GM21526 (cell line): ENCODE data around the gene NHS.

ENCODE experiments used
- ATAC-seq: cut with Tn5 transposase; IDR thresholded peaks from one replicate; pipeline ENCODE4 v1.9.1; 2021; ENCODE audit warnings: moderate library complexity; ENCODE audit not compliant: unreplicated experiment, low FRiP score

Gene NHS

DNA sequence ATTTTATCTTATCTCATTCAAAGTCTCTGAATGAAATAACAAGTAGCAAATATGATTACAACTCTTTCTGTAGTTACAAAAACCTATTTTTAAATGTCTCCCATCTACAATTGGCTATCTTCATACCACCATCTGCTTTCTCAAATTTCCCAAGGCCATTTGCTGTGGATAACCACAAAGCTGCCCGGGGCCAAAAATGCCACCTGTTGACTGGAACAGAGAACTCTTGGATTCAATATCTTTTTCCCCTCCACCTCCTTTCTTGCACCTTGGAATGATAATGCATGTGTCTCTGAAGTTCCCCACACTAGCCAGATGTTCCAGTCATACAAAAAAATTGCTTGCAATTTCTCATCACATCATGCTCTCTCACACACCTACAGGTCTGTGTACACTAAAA is 269.0 kb downstream of the NHS start:
- no peak for ATAC-seq

DNA sequence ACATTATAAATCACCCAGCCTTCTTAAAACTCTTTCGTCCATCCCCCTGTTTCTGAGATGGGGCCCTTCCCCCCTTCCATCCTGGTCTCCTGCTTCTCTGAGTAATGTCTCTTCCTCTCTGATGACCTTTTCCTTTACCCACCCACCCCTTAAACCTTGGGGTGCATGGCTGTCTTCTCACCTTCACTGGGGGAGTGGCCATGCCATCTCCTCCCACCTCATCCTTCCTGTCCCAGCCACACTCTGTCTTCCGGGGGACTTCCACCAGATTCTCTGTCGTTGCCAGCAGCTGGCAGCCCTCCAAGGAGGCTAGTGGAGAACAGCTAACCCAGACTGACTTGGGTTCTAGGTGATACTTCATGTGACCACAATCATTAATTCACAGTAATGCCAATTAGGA is 279.1 kb downstream of the NHS start:
- no peak for ATAC-seq

DNA sequence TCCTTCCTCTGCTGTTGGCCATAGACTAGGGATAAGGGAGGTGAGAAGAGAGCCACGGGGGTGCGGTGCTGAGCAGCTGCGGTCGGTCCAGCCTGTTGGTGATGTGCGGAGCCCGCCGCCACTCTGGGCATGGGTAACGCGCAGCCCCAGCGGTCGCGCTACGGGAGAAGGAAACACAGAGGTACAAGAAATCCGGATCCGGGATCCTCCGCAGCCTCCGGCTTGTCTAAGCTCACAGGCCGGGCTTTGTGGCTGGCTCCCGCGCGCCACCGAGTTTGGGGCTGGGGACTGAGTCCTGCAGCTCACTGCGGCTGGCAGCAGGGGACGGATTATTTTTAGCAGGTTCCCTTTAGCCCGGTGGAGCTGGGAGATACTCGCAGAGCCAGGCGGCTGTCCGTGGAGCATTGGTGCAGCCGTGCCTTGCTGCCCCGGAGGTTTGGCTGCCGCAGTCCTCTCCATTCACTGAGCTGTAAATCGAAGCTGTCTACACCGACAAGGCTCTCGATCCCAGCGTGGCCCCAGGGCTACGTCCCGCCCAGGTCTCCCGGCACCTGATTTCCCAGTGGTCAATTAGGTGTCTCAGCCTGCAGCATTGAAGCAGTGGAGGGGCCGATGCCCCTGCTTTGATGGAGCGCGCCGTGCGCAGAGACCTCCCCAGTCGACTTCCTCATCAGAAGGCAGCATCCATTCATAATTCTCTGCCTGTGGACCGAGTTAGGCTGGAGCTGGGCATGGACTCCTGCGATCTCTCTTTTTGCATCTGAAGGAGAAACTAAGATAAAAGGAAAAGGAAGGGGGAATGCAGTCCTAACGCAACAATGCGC is 280.4 kb downstream of the NHS start:
- ATAC-seq = no peak

DNA sequence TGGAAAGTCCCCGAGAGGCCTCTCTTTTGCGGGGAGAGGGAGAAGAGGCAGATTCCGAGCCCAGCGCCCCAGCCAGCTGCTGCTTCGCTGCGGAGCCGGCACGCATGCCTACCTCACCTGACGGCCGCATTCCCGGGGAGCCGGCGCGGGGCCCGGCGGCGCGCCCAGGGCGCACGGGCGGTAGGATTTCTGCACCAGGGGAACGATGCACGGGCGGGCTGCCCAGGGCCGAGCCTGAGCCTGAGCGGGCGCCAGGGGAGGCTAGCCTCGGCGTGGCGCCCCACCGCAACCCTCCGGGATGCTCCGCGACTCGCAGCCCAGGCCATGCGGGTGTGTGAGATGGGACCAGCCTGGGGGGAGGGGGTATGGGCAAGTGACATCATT is 281.0 kb downstream of the NHS start:
- ATAC-seq = no peak

DNA sequence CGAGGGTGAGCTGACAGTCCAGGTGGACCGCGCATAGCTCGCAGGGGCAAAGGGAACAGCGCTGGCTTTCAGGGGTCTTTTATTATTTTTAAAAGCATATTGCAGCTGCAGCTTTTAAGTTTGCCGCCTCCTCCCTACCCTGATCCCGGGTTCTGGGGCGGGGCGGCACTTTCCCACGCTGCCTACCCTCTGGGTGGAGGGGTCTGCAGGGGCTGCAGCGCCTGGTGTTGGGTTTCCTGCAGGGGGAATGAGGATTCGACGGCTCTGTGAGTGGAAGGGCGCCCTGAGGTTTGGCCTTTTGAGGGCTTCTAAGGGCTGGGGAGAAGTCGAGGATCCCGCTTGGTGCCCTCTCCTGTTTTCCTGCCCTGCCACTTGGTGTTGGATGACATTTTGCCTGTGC is 281.6 kb downstream of the NHS start:
- no peak for ATAC-seq

DNA sequence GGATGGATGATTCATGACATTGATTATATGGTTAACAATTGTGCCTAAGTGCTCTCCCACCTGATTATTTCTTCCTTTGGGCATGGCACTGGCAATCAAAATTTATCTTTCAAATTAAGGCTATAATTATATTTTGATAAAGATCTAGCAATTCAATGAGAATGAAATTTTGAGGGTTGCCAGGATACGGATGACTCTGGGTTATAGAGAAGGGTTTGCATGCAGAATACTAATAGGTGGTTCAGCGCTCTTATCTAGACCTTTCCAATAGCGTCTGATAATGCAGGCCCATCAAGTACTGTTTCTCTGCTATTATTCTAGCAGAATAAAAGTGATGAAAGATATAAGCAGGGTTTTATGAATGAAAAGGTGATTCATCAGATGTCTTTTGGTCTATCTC is 287.4 kb downstream of the NHS start:
- no peak for ATAC-seq

DNA sequence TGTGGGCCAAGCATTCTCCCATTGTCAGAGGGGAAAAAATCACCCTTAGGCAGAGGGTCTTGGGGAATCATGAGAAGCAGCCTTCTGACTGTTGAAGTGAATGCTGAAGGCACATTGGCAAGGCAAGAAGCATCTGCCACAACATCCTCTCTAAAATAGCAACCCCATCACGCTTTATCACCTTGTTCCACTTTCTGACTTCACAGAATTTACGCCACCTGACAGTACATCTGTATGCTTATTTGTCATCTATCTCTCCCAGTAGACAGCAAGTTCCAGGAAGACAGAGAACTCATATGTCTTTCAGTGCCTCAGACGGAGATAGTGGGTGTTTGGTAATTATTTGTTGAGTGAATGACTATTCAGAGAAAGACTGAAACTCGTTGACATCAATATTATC is 293.9 kb downstream of the NHS start:
- ATAC-seq = no peak

DNA sequence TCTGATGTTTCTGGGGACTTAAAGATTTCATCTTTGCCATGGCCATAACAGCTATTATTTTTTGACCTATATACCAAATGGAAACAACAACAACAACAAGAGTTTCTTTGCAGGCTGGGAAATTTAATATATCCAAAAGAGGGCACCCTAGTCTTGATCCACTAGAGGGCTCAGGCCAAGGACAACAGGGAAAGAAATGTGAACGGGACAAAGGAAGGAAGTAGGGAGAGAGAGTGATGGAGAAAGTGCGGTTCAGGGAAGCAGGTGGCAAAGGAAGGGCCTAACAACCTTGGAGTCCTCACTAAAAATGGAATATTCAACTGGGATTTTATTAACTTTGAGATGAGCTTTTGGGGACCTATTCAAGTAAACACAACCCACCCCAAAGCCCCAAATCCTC is 294.5 kb downstream of the NHS start:
- no peak for ATAC-seq

DNA sequence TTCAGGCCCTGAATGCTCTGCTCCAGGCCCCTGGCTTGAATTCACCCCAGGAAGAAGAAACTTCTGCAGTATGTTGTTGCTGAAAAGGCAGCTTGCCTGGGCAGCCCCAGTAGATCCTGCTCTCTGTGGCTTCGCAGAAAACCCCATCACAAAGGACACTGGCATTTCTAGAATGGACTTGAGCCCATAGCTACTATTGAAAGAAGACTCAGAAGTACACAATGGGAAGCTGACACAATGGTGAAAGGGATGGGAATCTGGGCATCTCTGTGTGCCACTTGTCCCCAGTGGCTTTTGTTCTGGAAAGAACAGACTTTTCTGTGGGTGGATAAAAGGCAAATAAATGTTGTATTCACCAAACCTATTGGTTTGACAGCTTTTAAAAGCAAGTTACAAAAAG is 294.9 kb downstream of the NHS start:
- no peak for ATAC-seq

DNA sequence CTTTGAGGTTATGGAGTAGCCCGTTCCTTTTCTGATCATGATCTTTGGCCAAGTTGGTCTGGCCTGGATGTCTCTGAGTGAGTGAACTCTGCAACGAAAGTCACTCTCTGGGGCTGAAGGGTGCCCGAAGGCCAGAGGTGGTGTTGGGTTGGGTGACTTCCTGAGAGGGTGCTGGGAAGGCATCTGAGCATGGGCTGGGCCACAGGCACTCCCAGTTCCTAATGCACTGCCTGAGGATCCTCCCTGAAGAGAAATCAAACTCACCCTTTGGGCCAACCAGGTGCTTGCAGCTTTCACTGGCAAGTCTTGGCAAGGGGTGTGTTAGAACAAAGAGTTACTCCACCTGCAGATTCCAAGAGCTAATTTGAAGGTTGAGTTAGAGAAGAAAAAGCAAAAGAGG is 295.9 kb downstream of the NHS start:
- no peak for ATAC-seq

DNA sequence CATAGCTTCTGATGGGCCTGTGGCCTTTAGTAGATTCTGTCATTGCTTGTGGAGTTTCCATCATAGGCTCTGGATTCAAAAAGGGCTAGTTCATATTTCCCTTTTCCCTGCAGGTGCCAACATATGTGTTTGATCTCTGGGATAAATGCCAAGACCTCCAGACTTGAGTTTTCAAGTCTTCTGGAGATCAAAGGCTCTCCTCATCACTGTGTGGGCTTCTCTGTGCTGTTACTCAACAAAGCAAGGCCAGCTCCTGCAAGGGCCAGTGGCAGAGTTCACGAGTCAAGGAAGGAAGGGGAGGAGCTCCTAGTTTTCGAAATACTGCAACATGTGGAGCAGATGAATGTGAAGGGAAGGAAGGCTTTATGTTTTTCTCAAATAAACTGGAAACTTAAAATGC is 299.6 kb downstream of the NHS start:
- no peak for ATAC-seq

DNA sequence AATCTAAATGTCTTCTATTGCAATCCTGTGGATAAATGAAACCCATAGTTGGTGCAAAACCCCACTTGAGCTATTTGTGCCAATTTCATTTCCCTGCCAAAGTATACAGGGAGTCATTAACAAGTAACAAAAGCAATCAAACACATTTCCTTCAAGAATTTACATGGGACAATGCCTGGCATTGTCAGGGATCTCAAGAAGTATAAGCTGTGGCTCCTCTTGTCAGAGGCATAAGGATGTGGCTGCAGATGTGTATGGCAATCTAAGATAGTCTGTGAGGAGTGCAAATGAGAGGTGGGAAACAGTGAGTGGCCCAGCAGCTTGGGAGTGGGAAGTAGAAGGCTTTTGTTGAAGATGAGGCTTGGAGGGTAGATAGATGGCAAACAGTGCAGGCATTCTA is 304.3 kb downstream of the NHS start:
- no peak for ATAC-seq

DNA sequence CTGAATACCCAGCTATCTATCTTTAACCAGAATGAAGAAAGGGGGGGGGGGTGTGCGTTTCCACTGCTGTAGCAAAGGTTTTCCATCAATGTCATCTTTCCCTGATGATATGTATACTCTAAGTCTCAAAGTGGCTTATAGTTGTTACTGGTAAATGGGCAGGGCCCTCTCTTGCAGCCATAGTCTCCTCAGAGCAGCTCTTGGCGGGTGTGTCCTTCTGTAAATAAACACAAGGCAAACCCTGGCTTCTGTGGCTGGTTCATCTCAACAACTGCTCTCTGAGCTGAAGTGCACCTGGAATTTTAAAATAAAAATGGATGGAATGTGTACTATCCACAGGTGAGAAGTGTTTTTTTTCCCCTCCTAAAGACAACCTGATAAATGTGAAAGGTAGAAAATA is 304.8 kb downstream of the NHS start:
- ATAC-seq = no peak

DNA sequence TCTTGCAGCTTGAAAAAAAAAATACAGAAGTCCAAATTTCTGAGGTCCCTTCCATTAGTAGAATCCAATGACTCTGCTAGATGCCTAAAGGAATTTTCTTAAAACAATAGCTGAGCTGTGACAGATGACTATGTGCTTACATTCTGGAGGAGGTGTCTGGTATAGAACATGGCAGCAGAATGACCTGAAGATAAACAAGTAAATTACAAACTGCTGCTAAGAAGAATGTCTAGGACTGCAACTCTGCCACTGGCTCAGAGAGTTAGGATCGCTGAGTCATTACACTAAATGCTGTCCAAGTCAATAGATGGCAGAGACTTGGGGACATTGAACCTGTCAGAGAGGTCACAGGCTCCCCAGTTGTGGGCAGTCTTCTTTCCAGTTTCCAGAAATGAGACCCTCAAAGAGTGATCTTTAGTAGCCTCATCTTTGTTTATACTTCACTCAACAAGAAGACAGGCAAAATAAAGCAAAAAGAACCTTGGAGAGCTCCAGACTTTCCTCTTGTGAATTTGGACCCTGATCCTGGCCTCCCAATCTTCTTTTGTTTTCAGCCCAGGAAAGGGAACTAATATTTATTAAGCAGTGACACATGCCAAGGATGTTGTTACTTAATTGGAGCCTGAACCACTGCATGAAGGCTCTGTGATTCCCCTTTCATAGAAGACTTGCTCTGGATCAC is 305.9 kb downstream of the NHS start:
- ATAC-seq = no peak

DNA sequence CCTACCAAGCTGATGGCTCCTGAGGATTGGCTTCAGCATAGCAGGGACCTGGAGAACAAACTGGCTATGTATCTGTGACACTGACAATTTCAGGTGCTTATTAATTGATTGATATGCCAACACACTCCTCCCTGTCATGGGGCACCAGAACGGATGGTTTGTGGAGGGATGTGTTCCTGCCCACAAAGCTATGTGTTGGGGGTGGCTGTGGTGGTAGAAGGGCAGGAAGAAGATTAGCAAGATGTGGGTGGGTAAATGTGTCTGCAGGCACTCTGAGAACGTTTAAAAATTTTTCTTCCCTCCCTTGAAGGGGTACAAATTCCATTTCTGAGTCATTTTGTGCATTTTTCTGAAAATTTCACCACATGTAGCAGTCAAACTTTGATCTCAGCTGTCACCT is 307.3 kb downstream of the NHS start:
- ATAC-seq = no peak

DNA sequence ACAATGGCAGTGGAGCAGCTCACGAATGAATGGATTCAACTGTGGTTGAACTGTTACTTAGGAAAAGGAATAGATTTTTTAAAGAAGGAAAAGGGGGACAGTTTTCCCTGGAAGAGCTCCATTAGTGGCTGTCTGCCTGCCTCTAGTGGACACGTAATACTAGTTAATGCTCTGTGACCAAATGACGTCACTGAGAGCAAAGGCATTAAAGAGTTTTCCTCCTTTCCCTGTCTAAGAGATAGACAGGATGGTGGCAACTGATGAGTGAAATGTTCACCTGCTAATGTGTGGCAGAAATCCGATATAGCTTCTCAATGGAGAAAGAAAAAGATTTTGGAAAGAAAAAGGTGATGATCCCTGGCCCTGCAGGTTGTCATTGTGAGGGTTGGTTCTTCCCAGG is 310.0 kb downstream of the NHS start:
- ATAC-seq = no peak

DNA sequence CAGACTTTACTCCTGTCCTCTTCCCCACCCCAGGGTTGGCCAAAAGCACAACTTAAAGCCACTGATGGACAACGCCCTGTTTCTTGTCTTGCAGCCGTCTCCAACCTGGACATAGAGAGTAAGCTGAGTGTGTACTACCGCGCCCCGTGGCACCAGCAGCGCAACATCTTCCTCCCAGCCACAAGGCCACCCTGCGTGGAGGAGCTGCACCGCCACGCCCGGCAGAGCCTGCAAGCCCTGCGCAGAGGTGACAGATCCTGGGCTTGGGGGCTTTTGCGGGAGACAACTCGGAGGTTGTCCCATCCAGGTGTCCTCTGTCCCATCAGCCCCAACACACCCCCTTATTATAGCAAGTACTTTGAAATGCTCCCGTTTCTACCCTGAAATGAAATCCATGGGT is 312.6 kb downstream of the NHS start:
- ATAC-seq = no peak

DNA sequence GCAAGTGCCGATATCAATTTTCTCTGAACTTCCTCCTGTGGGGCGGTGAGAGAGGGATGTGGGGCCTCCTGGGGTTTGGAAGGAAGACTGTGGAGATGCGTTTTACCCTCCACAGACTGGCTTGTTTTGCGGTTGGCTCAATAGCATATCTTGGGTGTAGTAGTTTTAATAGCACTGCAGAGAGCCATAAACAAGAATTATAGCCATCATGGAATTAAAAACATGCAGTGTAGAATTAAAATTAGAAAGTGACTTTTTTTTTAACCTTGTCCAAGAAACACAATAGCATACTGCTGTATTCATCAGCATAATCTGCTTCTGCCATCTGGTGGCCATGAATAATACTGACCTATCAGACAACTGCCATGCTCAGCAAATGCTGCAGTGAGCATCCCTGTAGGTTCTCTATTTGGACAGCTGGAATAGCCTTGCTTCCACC is 315.0 kb downstream of the NHS start:
- ATAC-seq = peak; percentile 74

DNA sequence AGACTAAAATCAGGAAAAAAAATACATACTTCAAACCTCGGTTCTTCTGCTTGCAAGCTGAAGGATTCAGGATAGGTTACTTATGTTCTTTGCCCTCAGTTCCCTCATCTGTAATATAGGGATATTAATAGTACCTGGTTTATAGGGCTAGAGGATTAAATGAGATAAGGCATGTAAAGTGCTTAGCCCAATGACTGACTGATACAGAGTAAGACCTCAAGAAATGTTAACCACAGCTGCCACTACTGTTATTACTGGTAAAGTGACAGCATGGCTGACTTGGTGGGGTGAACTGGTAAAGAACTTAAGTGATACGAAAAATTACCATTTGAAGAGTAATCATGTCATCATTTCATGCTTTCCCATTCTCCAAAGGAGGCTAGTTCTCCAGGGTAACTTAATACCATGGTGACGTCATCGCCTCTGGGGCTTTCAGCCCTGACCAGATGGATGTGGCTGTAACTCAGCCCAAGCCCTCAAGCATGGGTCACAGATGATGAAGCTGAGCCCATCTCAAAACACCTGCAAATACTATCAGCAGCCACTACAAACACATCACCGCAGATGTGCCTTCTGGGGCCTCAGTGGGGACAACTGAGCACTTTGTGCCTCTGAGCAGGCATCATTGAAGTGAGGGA is 317.8 kb downstream of the NHS start:
- ATAC-seq = no peak

DNA sequence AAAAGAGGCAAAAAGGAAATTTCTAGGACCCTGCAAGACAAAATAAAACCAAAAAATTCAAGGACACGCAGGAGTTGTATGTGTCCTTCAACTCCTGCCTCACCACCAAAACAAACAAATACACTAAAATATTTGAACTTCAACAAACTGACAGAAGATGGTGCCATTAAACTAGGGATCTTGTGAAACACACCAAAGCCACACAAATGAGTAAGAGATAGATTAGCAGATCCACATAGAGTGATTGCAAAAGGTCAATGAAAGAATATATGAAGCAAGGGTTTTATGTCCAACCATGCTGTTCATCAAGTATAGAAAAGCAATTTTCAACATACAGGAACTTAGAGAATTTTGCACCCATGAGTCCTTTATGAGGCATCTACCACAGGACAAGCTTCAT is 322.2 kb downstream of the NHS start:
- no peak for ATAC-seq

DNA sequence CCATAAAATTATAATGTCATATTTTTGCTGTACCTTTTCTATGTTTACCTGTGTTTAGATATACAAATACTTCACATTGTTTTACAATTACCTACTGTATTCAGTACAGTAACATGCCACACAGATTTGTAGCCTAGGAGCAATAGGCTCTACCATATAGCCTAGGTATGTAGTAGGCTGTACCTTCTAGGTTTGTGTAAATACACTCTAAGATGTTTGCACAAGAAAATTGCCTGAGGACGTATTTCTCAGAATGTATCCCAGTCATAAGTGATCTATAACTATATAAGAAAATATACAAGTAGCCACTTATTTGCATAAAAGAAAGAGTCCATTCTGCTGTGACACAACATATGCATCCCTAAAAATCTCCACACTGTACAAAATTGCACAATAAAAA is 326.0 kb downstream of the NHS start:
- ATAC-seq = no peak

DNA sequence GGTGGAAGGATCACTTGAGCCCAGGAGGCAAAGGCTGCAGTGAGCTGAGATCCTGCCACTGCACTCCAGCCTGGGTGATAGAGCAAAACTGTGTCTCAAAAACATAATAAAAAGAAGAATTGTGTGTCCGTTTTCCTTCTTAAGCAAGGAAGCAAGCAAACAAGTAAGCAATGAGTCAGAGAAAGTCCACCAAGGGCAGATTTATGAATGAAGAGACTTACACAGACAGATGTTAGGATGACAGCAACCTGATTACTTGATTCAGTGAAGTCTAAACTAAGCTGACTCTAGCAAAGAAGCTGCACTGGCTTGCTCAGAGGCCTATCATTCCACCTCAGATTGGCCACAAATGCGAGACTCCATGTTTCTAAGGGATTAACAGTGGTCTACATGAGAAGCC is 328.2 kb downstream of the NHS start:
- ATAC-seq = no peak
